HG02759 (cell line): ENCODE measurements around the gene TMED8.

Source experiments
- ATAC-seq: cut with Tn5 transposase; IDR thresholded peaks from one replicate; pipeline ENCODE4 v1.9.1; 2021; ENCODE audit warnings: mild to moderate bottlenecking, moderate library complexity; ENCODE audit not compliant: unreplicated experiment

Gene TMED8

DNA sequence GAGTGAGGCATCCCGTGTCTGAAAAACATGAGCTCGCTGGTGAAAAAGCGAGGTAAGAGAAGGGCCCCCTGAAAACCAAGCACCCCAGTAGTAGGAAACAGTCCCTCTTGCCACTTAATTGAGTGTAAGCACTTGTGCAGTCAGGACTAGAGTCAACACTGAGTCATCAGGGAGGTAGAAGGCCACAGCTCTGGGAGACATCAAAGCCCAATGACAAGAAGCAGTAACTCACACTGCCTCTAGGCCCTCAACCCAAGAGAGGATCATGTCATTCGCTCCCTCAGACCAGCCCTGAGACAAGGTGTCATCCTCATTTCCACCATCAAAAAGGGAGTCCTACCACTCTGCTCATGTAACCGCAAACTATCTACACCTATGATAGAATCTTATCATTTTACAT lies 74.0 kb downstream of the TMED8 start:
- ATAC-seq: no peak

DNA sequence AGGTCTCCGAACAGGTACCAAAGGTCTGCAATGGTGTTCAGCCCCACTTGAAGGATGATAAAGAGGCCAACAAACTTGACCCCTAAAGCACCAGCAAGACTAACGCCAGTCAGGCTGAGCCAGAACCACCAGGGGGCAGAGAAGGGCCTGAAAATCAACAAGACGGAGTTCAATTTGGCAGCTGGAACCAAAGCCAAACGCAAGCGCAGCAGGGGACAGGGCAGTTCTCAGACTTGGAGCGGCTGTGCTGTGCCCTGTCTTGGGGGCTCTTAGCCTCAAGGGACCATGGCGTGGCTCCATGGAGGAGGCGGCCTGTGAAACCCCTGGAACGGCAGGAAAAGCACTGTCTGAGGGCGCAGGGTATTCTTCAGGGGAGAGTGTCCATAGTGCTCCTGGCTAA lies 75.8 kb downstream of the TMED8 start:
- no peak for ATAC-seq

DNA sequence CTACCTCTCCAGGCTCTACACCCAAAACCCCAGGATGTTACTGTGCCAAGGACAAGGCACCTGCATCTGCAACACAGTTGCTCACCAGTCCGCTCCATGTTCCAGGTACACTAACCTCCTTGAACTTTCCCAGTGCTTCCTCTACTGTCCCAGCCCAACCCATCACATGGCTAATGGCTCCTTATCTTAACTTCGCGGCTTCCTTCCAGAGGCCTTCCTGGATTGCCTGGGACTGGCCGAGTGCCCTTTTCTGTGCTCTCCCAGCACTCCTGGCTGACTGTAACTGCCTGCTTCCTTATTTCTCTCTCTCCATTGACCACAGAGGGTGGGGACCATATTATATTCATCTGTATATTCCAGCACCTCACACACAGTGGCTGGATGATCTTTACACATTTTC lies 77.1 kb downstream of the TMED8 start:
- ATAC-seq: no peak

DNA sequence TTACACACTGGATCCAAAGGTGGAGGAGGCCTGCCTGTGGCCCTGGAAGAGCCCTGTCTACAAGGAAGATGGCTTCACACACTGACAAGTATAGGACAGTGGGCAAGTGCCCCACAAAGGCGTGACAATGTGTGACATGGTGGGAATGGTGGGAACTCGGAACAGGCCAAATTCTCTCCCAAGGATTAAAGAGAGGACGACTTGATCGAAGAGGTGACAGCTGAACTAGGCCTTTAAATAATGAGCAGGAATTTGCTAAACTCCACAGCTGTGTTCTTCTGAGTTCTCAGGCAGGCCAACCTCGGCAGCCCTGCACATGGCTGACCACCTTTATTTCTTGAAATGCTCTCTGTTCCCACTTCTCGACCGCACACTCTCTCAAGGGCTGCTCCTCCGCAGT lies 80.0 kb downstream of the TMED8 start:
- no peak for ATAC-seq

DNA sequence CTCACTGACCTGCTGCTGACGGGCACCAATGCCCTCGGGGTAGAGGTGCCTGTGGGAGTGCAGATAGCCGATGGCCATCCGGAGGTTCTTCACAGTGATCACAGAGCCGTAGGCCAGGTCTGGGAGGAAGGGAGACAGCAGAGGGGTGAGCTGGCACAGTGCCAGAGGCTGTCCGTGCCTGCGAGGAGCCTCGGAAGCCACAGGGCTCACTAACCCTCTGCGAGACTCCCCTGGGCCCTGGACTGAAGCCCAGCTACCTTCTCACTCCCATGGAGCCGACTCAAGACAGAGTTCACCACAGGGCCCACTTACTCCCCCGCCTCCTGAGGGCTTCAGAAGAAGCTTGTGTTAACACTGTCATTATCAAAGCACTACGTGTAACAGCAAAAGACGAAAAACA lies 80.7 kb downstream of the TMED8 start:
- no peak for ATAC-seq

DNA sequence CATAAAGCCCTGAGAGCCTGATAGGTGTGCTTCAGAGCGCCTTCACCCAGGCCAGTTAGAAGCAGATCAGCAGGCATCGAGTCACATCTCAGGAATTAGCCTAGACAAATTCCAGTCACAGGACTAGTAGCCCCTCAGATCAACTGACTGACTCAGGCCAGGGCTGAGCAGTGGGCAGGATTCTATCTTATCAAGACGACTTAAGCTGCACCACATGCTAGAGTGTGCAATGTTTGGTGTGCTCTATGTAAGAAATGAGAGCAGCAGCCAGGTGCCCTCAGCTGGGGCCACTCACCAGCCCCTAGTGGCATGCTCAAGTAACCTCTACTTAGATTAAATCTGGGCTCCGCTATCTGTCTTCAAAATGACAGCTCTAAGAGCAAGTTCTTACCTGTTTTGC lies 86.2 kb downstream of the TMED8 start:
- ATAC-seq: no peak

DNA sequence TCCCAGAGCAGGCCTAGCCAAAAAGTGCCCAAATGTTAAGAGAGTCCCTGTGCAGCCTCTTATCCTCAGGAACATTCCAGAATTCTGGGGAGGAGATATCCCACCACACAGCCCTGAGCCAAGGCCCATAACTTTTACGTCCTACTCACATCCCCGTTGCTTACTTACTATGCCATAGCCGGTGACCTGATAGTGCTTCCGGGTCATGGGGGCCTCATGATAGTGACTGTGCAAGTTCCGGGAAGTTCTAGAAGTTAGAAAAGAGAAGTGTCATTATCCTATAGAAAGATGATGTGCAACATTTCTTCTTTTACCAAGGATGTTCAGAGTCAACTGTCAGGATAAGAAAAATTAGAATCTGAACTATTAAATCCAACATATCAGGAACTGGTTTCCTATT lies 90.3 kb downstream of the TMED8 start:
- no peak for ATAC-seq
